ENCODE results near the gene THAP12.
"Not testable (repeated sequence)": the region's sequence is repeated elsewhere in the genome, so short reads cannot be mapped to it uniquely, and the experiment has no call there.

Gene THAP12, protein sequence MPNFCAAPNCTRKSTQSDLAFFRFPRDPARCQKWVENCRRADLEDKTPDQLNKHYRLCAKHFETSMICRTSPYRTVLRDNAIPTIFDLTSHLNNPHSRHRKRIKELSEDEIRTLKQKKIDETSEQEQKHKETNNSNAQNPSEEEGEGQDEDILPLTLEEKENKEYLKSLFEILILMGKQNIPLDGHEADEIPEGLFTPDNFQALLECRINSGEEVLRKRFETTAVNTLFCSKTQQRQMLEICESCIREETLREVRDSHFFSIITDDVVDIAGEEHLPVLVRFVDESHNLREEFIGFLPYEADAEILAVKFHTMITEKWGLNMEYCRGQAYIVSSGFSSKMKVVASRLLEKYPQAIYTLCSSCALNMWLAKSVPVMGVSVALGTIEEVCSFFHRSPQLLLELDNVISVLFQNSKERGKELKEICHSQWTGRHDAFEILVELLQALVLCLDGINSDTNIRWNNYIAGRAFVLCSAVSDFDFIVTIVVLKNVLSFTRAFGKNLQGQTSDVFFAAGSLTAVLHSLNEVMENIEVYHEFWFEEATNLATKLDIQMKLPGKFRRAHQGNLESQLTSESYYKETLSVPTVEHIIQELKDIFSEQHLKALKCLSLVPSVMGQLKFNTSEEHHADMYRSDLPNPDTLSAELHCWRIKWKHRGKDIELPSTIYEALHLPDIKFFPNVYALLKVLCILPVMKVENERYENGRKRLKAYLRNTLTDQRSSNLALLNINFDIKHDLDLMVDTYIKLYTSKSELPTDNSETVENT

GRCh38 chr11:76380977-76381719 is at the start of gene THAP12, which contains the start of gene GVQW3:
Gene THAP12, minus strand, starts transcription at chr11:76381132. Its CDS starts 296 bp downstream, at chr11:76380836.
Gene GVQW3, plus strand, starts transcription at chr11:76381323. Its CDS starts 506 bp downstream, at chr11:76381829.
- peak; percentile 97 for DNase-seq

DNA sequence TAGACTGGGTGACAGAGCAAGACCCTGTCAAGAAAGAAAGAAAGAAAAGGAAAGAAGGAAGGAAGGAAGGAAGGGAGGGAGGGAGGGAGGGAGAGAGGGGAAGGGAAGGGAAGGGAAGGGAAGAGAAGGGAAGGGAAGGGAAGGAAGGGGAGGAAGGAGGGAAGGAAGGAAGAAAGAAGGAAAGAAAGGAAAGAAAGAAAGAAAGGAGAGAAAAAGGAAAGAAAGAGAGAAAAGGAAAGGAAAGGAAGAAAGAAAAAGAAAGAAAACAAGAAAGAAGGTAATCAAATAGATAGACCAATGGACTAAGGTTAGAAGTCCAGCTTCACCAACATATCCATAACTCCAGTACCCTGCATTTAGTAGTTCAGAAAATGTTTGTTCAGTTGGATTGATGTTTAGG is 45.7 kb upstream of the THAP12 start:
- DNase-seq: no peak

DNA sequence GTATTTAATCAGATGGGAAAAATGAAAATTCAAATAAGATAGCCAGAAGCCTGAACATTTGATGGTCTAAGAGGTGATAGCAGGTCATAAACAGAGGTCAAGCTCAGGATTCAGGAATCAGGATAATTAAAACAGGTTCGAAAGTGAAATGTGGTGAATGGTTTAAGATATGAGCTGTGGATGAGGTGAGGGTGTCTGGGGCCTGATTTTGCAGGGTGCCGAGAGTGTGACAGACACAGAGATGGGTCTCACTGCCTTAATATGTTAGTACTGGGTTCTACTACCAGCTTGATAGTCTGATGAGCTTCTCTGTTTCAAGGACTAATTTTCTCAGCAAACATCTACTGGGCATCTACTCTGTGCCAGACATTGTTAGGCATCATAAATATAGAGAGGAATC is 44.0 kb upstream of the THAP12 start:
- DNase-seq: no peak

GRCh38 chr11:76424379-76424778 is 43.4 kb upstream of the THAP12 start:
- no peak for DNase-seq

GRCh38 chr11:76419896-76420295 is 39.0 kb upstream of the THAP12 start:
- DNase-seq: peak; percentile 7

DNA sequence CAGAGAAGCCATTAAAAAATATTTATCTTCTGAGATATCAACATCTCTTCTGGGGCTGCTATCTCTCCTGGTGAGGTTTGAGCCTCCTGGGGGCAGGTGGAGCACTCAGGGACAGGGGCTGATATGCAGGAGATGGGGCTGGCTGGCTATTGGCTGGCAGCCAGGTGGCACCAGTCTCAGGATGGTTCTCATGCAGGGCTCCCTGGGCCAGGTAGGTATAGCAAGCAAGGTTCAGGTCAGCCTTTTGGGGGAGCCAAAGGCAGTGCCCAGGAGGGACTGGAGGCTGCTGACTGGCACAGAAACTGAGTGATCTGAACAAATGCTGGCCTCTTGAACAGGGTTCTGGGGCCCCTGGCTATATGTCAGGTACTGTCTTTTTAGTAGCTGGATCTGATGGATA is 34.1 kb upstream of the THAP12 start:
- no peak for DNase-seq

DNA sequence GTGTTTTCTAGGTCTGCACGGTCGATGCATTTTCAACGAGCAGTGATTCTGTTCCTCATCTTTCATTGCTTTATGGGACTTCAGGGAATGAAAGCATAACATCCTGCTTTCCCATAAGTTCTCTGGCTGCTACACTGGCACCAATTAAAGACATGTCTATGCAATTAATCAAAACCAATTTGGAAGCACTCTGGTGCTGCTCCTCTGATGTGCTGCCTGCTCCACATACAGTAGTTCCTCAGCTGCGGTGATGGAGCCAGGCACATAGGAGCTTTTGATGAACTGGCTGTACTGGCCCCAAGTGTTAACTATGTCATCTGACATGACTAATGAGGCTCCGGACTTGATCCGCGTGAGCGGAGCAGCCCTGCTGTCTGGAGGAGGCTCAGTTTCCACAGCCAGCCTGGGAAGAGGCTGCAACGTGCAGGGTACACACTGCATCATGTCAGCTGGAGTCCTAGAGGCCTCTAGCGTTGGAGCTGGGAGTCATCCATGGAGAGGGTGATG is 30.0 kb upstream of the THAP12 start:
- DNase-seq: peak; percentile 63

- peak; percentile 82 for DNase-seq
Measured at GRCh38 chr11:76408171-76408965, 27.4 kb upstream of the THAP12 start.

- DNase-seq: no peak
Measured at GRCh38 chr11:76406359-76406758, 25.4 kb upstream of the THAP12 start.

- DNase-seq: not testable (repeated sequence)
Measured at GRCh38 chr11:76401484-76401883, 20.6 kb upstream of the THAP12 start.

- DNase-seq: no peak
Measured at GRCh38 chr11:76400967-76401366, 20.0 kb upstream of the THAP12 start.

DNA sequence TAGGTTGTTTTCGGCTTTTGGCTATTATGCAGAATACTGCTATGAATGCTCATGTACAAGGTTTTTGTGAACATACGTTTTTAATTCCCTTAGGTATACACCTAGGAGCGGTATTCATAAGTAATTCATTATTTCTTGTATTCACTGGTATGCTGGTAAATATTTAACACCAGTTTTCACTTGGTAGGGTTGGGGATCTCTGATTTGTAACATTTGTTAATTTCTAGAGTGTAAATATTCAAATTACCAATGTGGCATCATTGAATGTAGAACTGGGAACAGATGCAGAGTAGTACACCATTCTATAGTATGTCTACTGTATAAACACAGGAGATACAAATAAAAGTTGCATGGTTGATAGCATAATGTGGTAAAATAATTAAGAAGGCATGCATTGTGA is 16.5 kb upstream of the THAP12 start:
- DNase-seq: no peak

DNA sequence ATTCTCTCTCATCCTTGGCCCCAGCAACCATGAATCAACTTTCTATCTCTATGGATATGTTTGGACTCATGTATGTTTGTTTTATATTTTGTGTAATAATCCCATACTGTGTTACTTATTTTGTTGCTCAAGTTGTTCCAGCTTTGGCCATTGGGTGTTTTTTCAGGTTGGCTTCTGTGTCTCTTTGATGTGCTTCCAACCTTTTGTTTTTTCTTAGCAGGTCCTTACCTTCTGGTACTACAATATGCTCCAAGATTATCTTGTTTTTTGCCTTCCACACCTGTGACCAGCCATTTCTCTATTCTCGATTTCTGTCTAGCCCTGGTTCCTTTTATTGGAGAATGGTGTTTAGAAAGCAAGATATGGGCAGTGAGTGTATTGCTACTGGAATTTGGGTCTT is 14.4 kb upstream of the THAP12 start:
- no peak for DNase-seq

DNA sequence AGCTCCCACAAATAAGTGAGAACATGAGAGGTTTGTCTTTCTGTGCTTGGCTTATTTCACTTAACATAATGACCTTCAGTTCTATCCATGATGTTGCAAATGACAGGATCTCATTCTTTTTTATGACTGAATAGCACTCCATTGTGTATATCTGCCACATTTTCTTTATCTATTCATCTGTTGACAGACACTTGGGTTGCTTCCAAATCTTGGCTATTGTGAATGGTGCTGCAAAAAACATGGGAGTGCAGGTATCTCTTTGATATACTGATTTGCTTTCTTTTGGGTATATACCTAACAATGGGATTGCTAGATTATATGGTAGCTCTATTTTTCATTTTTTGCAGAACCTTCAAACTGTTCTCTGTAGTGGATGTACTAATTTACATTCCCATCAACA is 13.5 kb upstream of the THAP12 start:
- DNase-seq: no peak

GRCh38 chr11:76392870-76393269 is 11.9 kb upstream of the THAP12 start:
- no peak for DNase-seq

DNA sequence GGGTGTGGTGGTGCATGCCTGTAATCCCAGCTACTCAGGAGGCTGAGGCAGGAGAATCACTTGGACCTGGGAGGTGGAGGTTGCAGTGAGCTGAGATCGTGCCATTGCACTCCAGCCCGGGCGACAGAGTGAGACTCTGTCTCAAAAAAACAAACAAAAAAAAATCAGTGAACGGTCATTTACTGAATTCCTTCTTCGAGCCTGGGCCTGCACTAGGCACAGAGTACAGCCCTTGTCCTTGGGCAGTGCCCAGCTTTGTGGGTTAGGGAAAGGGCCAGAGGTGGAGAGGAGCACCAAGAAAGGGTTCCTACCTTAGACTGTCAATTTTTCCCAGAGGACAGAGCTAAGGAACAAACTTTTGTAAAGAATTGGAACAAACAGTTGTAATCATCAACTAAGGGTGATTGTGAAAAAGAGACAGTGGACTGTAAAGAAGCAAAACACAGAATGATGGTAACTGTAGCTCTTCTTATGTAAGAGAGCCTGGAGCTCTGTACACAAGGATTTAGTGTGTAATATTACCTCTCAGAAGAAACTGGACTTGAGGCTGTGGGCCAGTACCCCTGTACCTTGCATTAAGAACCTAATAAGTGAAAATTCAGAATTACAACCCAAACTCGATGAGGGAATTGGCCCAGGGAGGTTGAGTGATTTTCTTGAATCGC is 11.0 kb upstream of the THAP12 start:
- DNase-seq: no peak

DNA sequence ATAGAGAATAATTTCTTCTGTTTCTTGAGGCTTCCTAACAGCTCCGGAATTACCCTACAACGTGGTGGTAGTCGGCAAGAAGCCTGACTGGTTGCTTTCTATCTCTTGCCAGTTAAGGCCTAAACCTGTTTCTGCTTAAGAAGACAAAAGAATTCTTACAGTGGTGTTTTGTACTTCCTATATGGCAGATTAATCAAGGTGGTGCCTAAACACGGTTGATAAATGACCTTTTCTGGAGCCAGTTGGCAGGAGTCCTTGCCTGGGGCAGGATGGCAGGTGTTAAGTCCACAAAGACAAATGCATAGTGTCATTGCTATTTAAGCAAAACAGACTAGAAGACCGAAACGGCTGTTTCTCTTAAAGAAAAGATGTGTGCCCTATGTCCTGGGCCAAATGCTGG is 10.1 kb upstream of the THAP12 start:
- no peak for DNase-seq

DNA sequence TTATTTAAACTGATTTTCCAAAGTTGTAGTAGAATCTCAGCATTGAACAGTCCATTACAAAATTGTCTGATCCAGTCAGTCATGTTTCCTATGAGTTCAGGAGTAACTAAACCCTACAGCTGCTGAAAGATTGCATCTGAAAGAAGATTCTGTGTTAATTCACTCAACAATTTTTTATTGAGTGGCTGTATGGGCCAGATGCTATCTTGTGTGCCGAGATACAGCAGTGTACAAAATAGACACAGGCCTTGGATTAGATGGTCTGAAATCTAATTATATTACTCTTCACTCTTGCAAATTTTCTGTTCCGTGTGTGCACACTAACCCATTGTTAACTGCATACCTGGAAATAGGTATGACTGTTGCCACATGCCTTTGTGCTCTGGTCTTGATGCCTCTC is 7.5 kb upstream of the THAP12 start:
- no peak for DNase-seq

GRCh38 chr11:76385903-76386302 is 5.0 kb upstream of the THAP12 start:
- no peak for DNase-seq

DNA sequence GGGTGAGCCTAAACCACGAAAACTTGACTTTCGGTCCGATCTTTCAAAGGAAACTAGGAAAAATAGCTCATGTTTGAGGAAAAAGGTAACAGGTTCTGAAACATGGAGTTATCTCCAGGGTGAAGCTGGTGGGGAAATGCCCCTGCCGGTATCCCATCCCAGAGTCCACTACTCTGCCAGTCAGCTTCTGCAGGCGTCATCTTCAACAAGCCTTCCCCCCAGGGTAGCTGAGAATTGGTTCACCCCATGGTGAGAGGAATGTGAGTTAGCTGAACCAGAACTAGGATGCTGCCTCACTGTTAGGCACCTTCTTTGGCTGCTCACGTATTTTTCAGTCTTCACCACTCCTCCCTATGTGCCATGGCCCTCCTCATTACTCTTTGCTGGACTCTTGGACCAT is 1.3 kb upstream of the THAP12 start:
- no peak for DNase-seq

- DNase-seq: no peak
Measured at GRCh38 chr11:76380159-76380976, 564 bp downstream of the THAP12 start.

Data from NCI-H510A treated with DMSO at 0.1 percent for 48 hours (cell line).